GM12892 (cell line): Measurements from ENCODE around the gene NEUROD4.

ENCODE experiments used
- POLR2A ChIP-seq: IDR thresholded peaks from 2 replicates; pipeline ENCODE4 v1.6.1; 2011; ENCODE audit warnings: low read depth, low read length, control low read depth
- POLR2AphosphoS5 ChIP-seq: IDR thresholded peaks from 2 replicates; pipeline ENCODE4 v1.6.1; 2011; ENCODE audit warnings: low read depth, low read length, control low read depth
- TAF1 ChIP-seq: IDR thresholded peaks from 2 replicates; pipeline ENCODE4 v1.6.1; 2011; ENCODE audit warnings: low read depth, mild to moderate bottlenecking, control low read depth, low read length, borderline replicate concordance

DNA sequence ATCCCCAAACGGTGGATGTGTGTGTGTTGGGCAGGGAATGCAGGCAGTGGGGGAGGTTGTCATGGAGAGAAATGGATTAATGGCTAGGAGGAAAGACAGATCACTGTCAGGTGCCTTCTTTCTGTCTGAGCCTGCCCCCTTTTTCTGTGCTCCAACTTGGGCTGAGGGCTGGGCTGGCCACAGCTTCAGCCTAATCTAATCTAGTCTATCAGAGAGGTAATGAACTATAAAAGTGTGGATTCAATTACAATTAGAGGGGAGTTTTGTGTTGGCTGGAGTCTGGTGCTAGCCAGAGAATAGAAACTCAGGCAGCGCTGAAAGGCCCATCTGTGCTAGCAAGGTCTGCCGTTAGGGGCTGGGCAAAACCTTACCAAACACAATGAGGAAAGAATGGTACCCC lies 41.2 kb downstream of the NEUROD4 start:
- TF ChIP-seq TAF1 (no peak), POLR2A (no peak), POLR2AphosphoS5 (no peak)
